ENCODE measurements around the gene CREB5.

DNA sequence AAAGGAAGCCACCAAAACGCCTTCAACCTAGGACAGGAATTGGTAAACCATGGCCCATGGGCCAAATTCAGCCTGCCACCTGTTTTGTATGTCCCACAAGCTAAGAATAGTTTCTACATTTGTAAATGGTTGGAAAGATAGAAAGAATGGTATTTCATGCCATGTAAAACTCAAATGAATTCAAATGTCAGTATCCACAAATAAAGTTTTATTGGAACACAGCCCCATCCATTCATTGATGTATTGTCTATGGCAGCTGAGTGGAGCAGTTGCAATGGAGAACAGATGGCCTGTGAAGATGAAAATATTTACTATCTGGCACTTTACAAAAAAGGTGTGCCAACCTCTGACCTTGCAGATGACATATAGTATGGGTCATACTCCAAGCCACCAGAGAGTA, 236.9 kb downstream of the CREB5 start:
- TF ChIP-seq POLR2AphosphoS5 (IDR thresholded peaks at IDR 0.05; ENCODE audit: low read depth, low read length) (no peak), YY1 (IDR thresholded peaks at IDR 0.05; ENCODE audit: low read depth, low read length) (no peak), EP300 (IDR thresholded peaks at IDR 0.05; ENCODE audit: borderline replicate concordance in 1 of 2, low read depth in 2 of 2, low read length in 2 of 2) (no peak), SIN3A (conservative IDR thresholded peaks at IDR 0.05 in 1 of 2, IDR thresholded peaks at IDR 0.05 in 1 of 2; ENCODE audit: low read depth in 1 of 2, low read length in 2 of 2) (no peak), JUN (IDR thresholded peaks at IDR 0.05; ENCODE audit: low read depth, low read length) (no peak), EZH2 (IDR thresholded peaks at IDR 0.05; ENCODE audit: low read depth, low read length, severe bottlenecking) (no peak), RBBP5 (IDR thresholded peaks at IDR 0.05; ENCODE audit: borderline replicate concordance, low read depth, low read length) (no peak), CEBPB (IDR thresholded peaks at IDR 0.05; ENCODE audit: low read depth, low read length) (no peak), GABPA (IDR thresholded peaks at IDR 0.05; ENCODE audit: borderline replicate concordance, insufficient read depth, low read length) (no peak), SAP30 (IDR thresholded peaks at IDR 0.05; ENCODE audit: insufficient read depth, insufficient replicate concordance, low read length) (no peak)
- TF ChIP-seq, protein P1, sequence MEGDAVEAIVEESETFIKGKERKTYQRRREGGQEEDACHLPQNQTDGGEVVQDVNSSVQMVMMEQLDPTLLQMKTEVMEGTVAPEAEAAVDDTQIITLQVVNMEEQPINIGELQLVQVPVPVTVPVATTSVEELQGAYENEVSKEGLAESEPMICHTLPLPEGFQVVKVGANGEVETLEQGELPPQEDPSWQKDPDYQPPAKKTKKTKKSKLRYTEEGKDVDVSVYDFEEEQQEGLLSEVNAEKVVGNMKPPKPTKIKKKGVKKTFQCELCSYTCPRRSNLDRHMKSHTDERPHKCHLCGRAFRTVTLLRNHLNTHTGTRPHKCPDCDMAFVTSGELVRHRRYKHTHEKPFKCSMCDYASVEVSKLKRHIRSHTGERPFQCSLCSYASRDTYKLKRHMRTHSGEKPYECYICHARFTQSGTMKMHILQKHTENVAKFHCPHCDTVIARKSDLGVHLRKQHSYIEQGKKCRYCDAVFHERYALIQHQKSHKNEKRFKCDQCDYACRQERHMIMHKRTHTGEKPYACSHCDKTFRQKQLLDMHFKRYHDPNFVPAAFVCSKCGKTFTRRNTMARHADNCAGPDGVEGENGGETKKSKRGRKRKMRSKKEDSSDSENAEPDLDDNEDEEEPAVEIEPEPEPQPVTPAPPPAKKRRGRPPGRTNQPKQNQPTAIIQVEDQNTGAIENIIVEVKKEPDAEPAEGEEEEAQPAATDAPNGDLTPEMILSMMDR (IDR thresholded peaks at IDR 0.05; ENCODE audit: control extremely low read depth in 1 of 3, insufficient read depth in 1 of 3, low read depth in 1 of 3, low read length in 3 of 3): no peak
- TF ChIP-seq, protein P2, sequence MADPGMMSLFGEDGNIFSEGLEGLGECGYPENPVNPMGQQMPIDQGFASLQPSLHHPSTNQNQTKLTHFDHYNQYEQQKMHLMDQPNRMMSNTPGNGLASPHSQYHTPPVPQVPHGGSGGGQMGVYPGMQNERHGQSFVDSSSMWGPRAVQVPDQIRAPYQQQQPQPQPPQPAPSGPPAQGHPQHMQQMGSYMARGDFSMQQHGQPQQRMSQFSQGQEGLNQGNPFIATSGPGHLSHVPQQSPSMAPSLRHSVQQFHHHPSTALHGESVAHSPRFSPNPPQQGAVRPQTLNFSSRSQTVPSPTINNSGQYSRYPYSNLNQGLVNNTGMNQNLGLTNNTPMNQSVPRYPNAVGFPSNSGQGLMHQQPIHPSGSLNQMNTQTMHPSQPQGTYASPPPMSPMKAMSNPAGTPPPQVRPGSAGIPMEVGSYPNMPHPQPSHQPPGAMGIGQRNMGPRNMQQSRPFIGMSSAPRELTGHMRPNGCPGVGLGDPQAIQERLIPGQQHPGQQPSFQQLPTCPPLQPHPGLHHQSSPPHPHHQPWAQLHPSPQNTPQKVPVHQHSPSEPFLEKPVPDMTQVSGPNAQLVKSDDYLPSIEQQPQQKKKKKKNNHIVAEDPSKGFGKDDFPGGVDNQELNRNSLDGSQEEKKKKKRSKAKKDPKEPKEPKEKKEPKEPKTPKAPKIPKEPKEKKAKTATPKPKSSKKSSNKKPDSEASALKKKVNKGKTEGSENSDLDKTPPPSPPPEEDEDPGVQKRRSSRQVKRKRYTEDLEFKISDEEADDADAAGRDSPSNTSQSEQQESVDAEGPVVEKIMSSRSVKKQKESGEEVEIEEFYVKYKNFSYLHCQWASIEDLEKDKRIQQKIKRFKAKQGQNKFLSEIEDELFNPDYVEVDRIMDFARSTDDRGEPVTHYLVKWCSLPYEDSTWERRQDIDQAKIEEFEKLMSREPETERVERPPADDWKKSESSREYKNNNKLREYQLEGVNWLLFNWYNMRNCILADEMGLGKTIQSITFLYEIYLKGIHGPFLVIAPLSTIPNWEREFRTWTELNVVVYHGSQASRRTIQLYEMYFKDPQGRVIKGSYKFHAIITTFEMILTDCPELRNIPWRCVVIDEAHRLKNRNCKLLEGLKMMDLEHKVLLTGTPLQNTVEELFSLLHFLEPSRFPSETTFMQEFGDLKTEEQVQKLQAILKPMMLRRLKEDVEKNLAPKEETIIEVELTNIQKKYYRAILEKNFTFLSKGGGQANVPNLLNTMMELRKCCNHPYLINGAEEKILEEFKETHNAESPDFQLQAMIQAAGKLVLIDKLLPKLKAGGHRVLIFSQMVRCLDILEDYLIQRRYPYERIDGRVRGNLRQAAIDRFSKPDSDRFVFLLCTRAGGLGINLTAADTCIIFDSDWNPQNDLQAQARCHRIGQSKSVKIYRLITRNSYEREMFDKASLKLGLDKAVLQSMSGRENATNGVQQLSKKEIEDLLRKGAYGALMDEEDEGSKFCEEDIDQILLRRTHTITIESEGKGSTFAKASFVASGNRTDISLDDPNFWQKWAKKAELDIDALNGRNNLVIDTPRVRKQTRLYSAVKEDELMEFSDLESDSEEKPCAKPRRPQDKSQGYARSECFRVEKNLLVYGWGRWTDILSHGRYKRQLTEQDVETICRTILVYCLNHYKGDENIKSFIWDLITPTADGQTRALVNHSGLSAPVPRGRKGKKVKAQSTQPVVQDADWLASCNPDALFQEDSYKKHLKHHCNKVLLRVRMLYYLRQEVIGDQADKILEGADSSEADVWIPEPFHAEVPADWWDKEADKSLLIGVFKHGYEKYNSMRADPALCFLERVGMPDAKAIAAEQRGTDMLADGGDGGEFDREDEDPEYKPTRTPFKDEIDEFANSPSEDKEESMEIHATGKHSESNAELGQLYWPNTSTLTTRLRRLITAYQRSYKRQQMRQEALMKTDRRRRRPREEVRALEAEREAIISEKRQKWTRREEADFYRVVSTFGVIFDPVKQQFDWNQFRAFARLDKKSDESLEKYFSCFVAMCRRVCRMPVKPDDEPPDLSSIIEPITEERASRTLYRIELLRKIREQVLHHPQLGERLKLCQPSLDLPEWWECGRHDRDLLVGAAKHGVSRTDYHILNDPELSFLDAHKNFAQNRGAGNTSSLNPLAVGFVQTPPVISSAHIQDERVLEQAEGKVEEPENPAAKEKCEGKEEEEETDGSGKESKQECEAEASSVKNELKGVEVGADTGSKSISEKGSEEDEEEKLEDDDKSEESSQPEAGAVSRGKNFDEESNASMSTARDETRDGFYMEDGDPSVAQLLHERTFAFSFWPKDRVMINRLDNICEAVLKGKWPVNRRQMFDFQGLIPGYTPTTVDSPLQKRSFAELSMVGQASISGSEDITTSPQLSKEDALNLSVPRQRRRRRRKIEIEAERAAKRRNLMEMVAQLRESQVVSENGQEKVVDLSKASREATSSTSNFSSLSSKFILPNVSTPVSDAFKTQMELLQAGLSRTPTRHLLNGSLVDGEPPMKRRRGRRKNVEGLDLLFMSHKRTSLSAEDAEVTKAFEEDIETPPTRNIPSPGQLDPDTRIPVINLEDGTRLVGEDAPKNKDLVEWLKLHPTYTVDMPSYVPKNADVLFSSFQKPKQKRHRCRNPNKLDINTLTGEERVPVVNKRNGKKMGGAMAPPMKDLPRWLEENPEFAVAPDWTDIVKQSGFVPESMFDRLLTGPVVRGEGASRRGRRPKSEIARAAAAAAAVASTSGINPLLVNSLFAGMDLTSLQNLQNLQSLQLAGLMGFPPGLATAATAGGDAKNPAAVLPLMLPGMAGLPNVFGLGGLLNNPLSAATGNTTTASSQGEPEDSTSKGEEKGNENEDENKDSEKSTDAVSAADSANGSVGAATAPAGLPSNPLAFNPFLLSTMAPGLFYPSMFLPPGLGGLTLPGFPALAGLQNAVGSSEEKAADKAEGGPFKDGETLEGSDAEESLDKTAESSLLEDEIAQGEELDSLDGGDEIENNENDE (IDR thresholded peaks at IDR 0.05; ENCODE audit: insufficient replicate concordance, low read length): no peak
